Muscle of leg (tissue), 11 donors: Measurements from ENCODE around the gene INSYN2B. TPM values are rescaled to one million over a fixed set of nuclear protein-coding genes. Genes with fewer than 3 reads are reported as not detected.
"Not testable (repeated sequence)": the region's sequence is repeated elsewhere in the genome, so short reads cannot be mapped to it uniquely, and the experiment has no call there.

Experiments
- DNase-seq: peaks from one replicate; pipeline ENCODE4 v3.0.0; 2013
- H3K27ac ChIP-seq: one replicate; pipeline ENCODE4 v1.5.1; 2013; ENCODE audit warnings: mild to moderate bottlenecking, low read length, control low read depth
- H3K27me3 ChIP-seq: one replicate; pipeline ENCODE4 v1.6.1; 2013; ENCODE audit warnings: low read length; ENCODE audit not compliant: control insufficient read depth, insufficient read depth
- H3K36me3 ChIP-seq: one replicate; pipeline ENCODE4 v1.6.1; 2013; ENCODE audit warnings: low read length; ENCODE audit not compliant: control insufficient read depth, insufficient read depth
- H3K4me1 ChIP-seq: one replicate; pipeline ENCODE4 v1.6.1; 2013; ENCODE audit warnings: low read length; ENCODE audit not compliant: control insufficient read depth, insufficient read depth
- H3K4me3 ChIP-seq: one replicate; pipeline ENCODE4 v1.5.1; 2013; ENCODE audit warnings: low read length, control low read depth
- H3K9me3 ChIP-seq: replicated peaks from 2 replicates; pipeline ENCODE4 v1.6.1; 2013; ENCODE audit warnings: low read depth, low read length; ENCODE audit not compliant: control insufficient read depth
- WGBS: methylation state at CpG from one replicate; pipeline ENCODE4 v1.1.5; 2013; ENCODE audit warnings: missing lambda C conversion rate; ENCODE audit not compliant: insufficient coverage; 5-methylcytosine and 5-hydroxymethylcytosine counted together
- polyA plus RNA-seq, 8 donors: library from polyadenylated mRNA; unstranded; fragments of 120-200 nt; gene quantifications; one replicate each; pipeline versions ENCODE4 v1.2.1 to v1.2.3, GENCODE V29; 2013; ENCODE audit warnings: inconsistent platforms in 1 of 8, low replicate concordance in 1 of 8; ENCODE audit not compliant: insufficient read length in 8 of 8, insufficient read depth in 1 of 8
- total RNA-seq: library from RNA; stranded (reverse); fragments of 120-200 nt; gene quantifications from one replicate; pipeline ENCODE4 v1.2.4, GENCODE V29; 2013

The INSYN2B gene
- total and polyA plus RNA-seq, 9 donors = 0.04 to 0.46 (median 0.26) TPM

- Histone ChIP-seq H3K4me1 (no peaks in the 10 kb centered on the region), H3K4me3 (no peak overlapping the region), H3K9me3 (peaks cover 7% of the 10 kb centered on the region), H3K36me3 (no peaks in the 10 kb centered on the region), H3K27ac (no peak overlapping the region), H3K27me3 (no peaks in the 10 kb centered on the region)
- 64% methylated on average over 3 of the region's 3 CpGs for WGBS
- no peak for DNase-seq
These were observed 132.0 kb downstream of the INSYN2B start for GRCh38 chr5:169848271-169848670.

- no peak overlapping the region for H3K27ac ChIP-seq
- H3K4me1 ChIP-seq = no peaks in the 10 kb centered on the region
- no peak for DNase-seq
- no peak overlapping the region for H3K4me3 ChIP-seq
- WGBS = no CpG with 5 or more reads among the region's 1 CpG
- peaks cover 7% of the 10 kb centered on the region for H3K9me3 ChIP-seq
- no peaks in the 10 kb centered on the region for H3K27me3 ChIP-seq
- H3K36me3 ChIP-seq = no peaks in the 10 kb centered on the region
These were observed 132.8 kb downstream of the INSYN2B start for GRCh38 chr5:169847519-169847918.

GRCh38 chr5:169842699-169843098 is 137.6 kb downstream of the INSYN2B start:
- no peak for DNase-seq
- H3K4me1 ChIP-seq = no peaks in the 10 kb centered on the region
- H3K36me3 ChIP-seq = no peaks in the 10 kb centered on the region
- H3K9me3 ChIP-seq = no peaks in the 10 kb centered on the region
- H3K27ac ChIP-seq = no peak overlapping the region
- H3K27me3 ChIP-seq = no peaks in the 10 kb centered on the region
- no peak overlapping the region for H3K4me3 ChIP-seq

- Histone ChIP-seq H3K9me3 (no peaks in the 10 kb centered on the region), H3K27me3 (no peaks in the 10 kb centered on the region), H3K4me3 (no peak overlapping the region), H3K36me3 (no peaks in the 10 kb centered on the region), H3K27ac (no peak overlapping the region), H3K4me1 (no peaks in the 10 kb centered on the region)
- no peak for DNase-seq
- WGBS = 80% methylated on average over 2 of the region's 3 CpGs
These were observed 139.9 kb downstream of the INSYN2B start for GRCh38 chr5:169840405-169840804.

GRCh38 chr5:169838688-169839087 is 141.6 kb downstream of the INSYN2B start:
- no peaks in the 10 kb centered on the region for H3K9me3 ChIP-seq
- no peaks in the 10 kb centered on the region for H3K27me3 ChIP-seq
- H3K4me1 ChIP-seq = no peaks in the 10 kb centered on the region
- H3K27ac ChIP-seq = no peak overlapping the region
- no peaks in the 10 kb centered on the region for H3K36me3 ChIP-seq
- no peak overlapping the region for H3K4me3 ChIP-seq
- no peak for DNase-seq
- WGBS = 86% methylated on average over 1 of the region's 3 CpGs

GRCh38 chr5:169837686-169838085 is 142.6 kb downstream of the INSYN2B start:
- no peak overlapping the region for H3K27ac ChIP-seq
- no peaks in the 10 kb centered on the region for H3K4me1 ChIP-seq
- no peak overlapping the region for H3K4me3 ChIP-seq
- H3K9me3 ChIP-seq = no peaks in the 10 kb centered on the region
- DNase-seq = no peak
- H3K36me3 ChIP-seq = no peaks in the 10 kb centered on the region
- no peaks in the 10 kb centered on the region for H3K27me3 ChIP-seq

- DNase-seq = no peak
- Histone ChIP-seq H3K4me3 (no peak overlapping the region), H3K4me1 (no peaks in the 10 kb centered on the region), H3K36me3 (no peaks in the 10 kb centered on the region), H3K27me3 (no peaks in the 10 kb centered on the region), H3K9me3 (no peaks in the 10 kb centered on the region), H3K27ac (no peak overlapping the region)
- WGBS = no CpG with 5 or more reads among the region's 3 CpGs
These were observed 143.3 kb downstream of the INSYN2B start for GRCh38 chr5:169836835-169837536.

GRCh38 chr5:169834540-169834939 is 145.8 kb downstream of the INSYN2B start:
- not testable (repeated sequence) for H3K4me3 ChIP-seq, H3K27me3 ChIP-seq, H3K36me3 ChIP-seq, H3K27ac ChIP-seq, H3K4me1 ChIP-seq, H3K9me3 ChIP-seq, DNase-seq
- WGBS = no CpG with 5 or more reads among the region's 1 CpG

GRCh38 chr5:169833681-169834292 is 146.5 kb downstream of the INSYN2B start:
- not testable (repeated sequence) for H3K9me3 ChIP-seq, H3K4me1 ChIP-seq, H3K27me3 ChIP-seq, H3K4me3 ChIP-seq, H3K36me3 ChIP-seq, DNase-seq, H3K27ac ChIP-seq
- 80% methylated on average over 1 of the region's 2 CpGs for whole genome bisulfite sequencing

- no peaks in the 10 kb centered on the region for H3K27me3 ChIP-seq
- no peak overlapping the region for H3K27ac ChIP-seq
- H3K36me3 ChIP-seq = no peaks in the 10 kb centered on the region
- DNase-seq = no peak
- no peaks in the 10 kb centered on the region for H3K4me1 ChIP-seq
- no peaks in the 10 kb centered on the region for H3K9me3 ChIP-seq
- H3K4me3 ChIP-seq = no peak overlapping the region
These were observed 147.4 kb downstream of the INSYN2B start for GRCh38 chr5:169832845-169833244.

GRCh38 chr5:169832304-169832703 is 148.0 kb downstream of the INSYN2B start:
- no peak overlapping the region for H3K4me3 ChIP-seq
- H3K27me3 ChIP-seq = no peaks in the 10 kb centered on the region
- H3K9me3 ChIP-seq = no peaks in the 10 kb centered on the region
- DNase-seq = no peak
- 100% methylated on average over 1 of the region's 3 CpGs for WGBS
- no peaks in the 10 kb centered on the region for H3K4me1 ChIP-seq
- no peaks in the 10 kb centered on the region for H3K36me3 ChIP-seq
- no peak overlapping the region for H3K27ac ChIP-seq
